ENCODE results near the gene DISP1. TPM values are rescaled to one million over a fixed set of nuclear protein-coding genes. Genes with fewer than 3 reads are reported as not detected.

Gene DISP1
- total RNA-seq, 1 experiment from 2014 or later = 6.6 TPM

- intact Hi-C loops (cut with micrococcal nuclease; ENCODE audit: unreplicated experiment) = no loop called here
- H3K4me3 ChIP-seq (ENCODE audit: low read depth, low read length) = no peak overlapping the region
- H3K36me3 ChIP-seq (ENCODE audit: control insufficient read depth, insufficient read depth, low read length) = no peaks in the 10 kb centered on the region
- POLR2A ChIA-PET = no interaction called here
- H3K36me3 Mint-ChIP-seq (ENCODE audit: insufficient read depth, unreplicated experiment) = no peaks in the 10 kb centered on the region
- TF ChIP-seq CTCF (IDR thresholded peaks at IDR 0.05; ENCODE audit: insufficient read depth in 1 of 2, low read depth in 1 of 2, low read length in 1 of 2, severe bottlenecking in 1 of 2, unreplicated experiment in 1 of 2) = no peak
- H3K4me3 Mint-ChIP-seq (ENCODE audit: unreplicated experiment) = no peak overlapping the region
- CTCF ChIA-PET = interaction anchor here (1.0 to 1.3 kb wide), 2 partner anchors 46 to 349 kb away, joined by 3 to 4 read pairs; no protein-coding TSS in a partner anchor
- H3K27me3 ChIP-seq (replicated peaks; ENCODE audit: control insufficient read depth, insufficient read depth, low read length) = no peaks in the 10 kb centered on the region
- peaks cover 8% of the 10 kb centered on the region for H3K4me1 Mint-ChIP-seq (ENCODE audit: low read depth, unreplicated experiment)
- H3K4me1 ChIP-seq = no peaks in the 10 kb centered on the region
- H3K9me3 ChIP-seq = no peaks in the 10 kb centered on the region
- peaks cover 7% of the 10 kb centered on the region for H3K27me3 Mint-ChIP-seq (ENCODE audit: insufficient read depth, unreplicated experiment)
- H3K9me3 Mint-ChIP-seq (ENCODE audit: unreplicated experiment) = no peaks in the 10 kb centered on the region
- no peak for DNase-seq
- H3K27ac Mint-ChIP-seq (ENCODE audit: unreplicated experiment) = no peak overlapping the region
- BruUV-seq (replicated peaks) = no TSS peak
Observed at GRCh38 chr1:222784916-222785315, 29.9 kb upstream of the DISP1 start.

- ChIA-PET POLR2A (no interaction called here), CTCF (interaction anchor here (1.0 to 1.3 kb wide), 2 partner anchors 47 to 348 kb away, joined by 3 to 4 read pairs; no protein-coding TSS in a partner anchor)
- Histone ChIP-seq H3K9me3 (no peaks in the 10 kb centered on the region), H3K36me3 (ENCODE audit: control insufficient read depth, insufficient read depth, low read length) (no peaks in the 10 kb centered on the region), H3K4me3 (ENCODE audit: low read depth, low read length) (no peak overlapping the region), H3K4me1 (no peaks in the 10 kb centered on the region), H3K27me3 (replicated peaks; ENCODE audit: control insufficient read depth, insufficient read depth, low read length) (no peaks in the 10 kb centered on the region)
- Mint-ChIP-seq H3K4me1 (ENCODE audit: low read depth, unreplicated experiment) (peaks cover 8% of the 10 kb centered on the region), H3K36me3 (ENCODE audit: insufficient read depth, unreplicated experiment) (no peaks in the 10 kb centered on the region), H3K9me3 (ENCODE audit: unreplicated experiment) (no peaks in the 10 kb centered on the region), H3K4me3 (ENCODE audit: unreplicated experiment) (no peak overlapping the region), H3K27me3 (ENCODE audit: insufficient read depth, unreplicated experiment) (peaks cover 4% of the 10 kb centered on the region), H3K27ac (ENCODE audit: unreplicated experiment) (no peak overlapping the region)
- intact Hi-C loops (cut with micrococcal nuclease; ENCODE audit: unreplicated experiment) = no loop called here
- no peak for DNase-seq
- TF ChIP-seq CTCF (IDR thresholded peaks at IDR 0.05; ENCODE audit: insufficient read depth in 1 of 2, low read depth in 1 of 2, low read length in 1 of 2, severe bottlenecking in 1 of 2, unreplicated experiment in 1 of 2) = no peak
- BruUV-seq (replicated peaks) = no TSS peak
Observed at GRCh38 chr1:222785529-222785928, 29.3 kb upstream of the DISP1 start.

- no peaks in the 10 kb centered on the region for H3K36me3 ChIP-seq (ENCODE audit: control insufficient read depth, insufficient read depth, low read length)
- Mint-ChIP-seq H3K4me3 (ENCODE audit: unreplicated experiment) (no peak overlapping the region), H3K9me3 (ENCODE audit: unreplicated experiment) (no peaks in the 10 kb centered on the region), H3K27ac (ENCODE audit: unreplicated experiment) (no peak overlapping the region), H3K36me3 (ENCODE audit: insufficient read depth, unreplicated experiment) (no peaks in the 10 kb centered on the region), H3K27me3 (ENCODE audit: insufficient read depth, unreplicated experiment) (peaks cover 4% of the 10 kb centered on the region), H3K4me1 (ENCODE audit: low read depth, unreplicated experiment) (peaks cover 8% of the 10 kb centered on the region)
- no peaks in the 10 kb centered on the region for H3K4me1 ChIP-seq
- ChIA-PET POLR2A (no interaction called here), CTCF (no interaction called here)
- no peak overlapping the region for H3K4me3 ChIP-seq (ENCODE audit: low read depth, low read length)
- no peaks in the 10 kb centered on the region for H3K27me3 ChIP-seq (replicated peaks; ENCODE audit: control insufficient read depth, insufficient read depth, low read length)
- no peak for TF ChIP-seq CTCF (IDR thresholded peaks at IDR 0.05; ENCODE audit: insufficient read depth in 1 of 2, low read depth in 1 of 2, low read length in 1 of 2, severe bottlenecking in 1 of 2, unreplicated experiment in 1 of 2)
- intact Hi-C loops (cut with micrococcal nuclease; ENCODE audit: unreplicated experiment) = no loop called here
- DNase-seq = no peak
- no peaks in the 10 kb centered on the region for H3K9me3 ChIP-seq
- BruUV-seq (replicated peaks) = no TSS peak
Observed at GRCh38 chr1:222786121-222786520, 28.7 kb upstream of the DISP1 start.

Data from Caco-2 (cell line).